SU-DHL-6 (cell line): ENCODE data around the gene SNX30.

Source experiments
- EZH2phosphoT487 ChIP-seq: fragments of 200-600 bp; sonication (generic), shearing (Covaris generic); conservative IDR thresholded peaks from 2 replicates; pipeline ENCODE4 v1.6.1; 2018; ENCODE audit warnings: mild to moderate bottlenecking, antibody characterized with exemption, low read length, moderate library complexity, mixed read lengths
- TF ChIP-seq, protein P1 (sequence below): fragments of 200-600 bp; sonication (generic); IDR thresholded peaks from one replicate; pipeline ENCODE4 v1.5.1; 2017; ENCODE audit warnings: antibody characterized with exemption, mild to moderate bottlenecking, low read length, moderate library complexity; ENCODE audit not compliant: insufficient read depth, poor library complexity, severe bottlenecking

GRCh38 chr9:112731971-112732370 lies 18.6 kb upstream of the SNX30 start:
- TF ChIP-seq, protein P1, sequence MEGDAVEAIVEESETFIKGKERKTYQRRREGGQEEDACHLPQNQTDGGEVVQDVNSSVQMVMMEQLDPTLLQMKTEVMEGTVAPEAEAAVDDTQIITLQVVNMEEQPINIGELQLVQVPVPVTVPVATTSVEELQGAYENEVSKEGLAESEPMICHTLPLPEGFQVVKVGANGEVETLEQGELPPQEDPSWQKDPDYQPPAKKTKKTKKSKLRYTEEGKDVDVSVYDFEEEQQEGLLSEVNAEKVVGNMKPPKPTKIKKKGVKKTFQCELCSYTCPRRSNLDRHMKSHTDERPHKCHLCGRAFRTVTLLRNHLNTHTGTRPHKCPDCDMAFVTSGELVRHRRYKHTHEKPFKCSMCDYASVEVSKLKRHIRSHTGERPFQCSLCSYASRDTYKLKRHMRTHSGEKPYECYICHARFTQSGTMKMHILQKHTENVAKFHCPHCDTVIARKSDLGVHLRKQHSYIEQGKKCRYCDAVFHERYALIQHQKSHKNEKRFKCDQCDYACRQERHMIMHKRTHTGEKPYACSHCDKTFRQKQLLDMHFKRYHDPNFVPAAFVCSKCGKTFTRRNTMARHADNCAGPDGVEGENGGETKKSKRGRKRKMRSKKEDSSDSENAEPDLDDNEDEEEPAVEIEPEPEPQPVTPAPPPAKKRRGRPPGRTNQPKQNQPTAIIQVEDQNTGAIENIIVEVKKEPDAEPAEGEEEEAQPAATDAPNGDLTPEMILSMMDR: no peak
- TF ChIP-seq EZH2phosphoT487: no peak
